ENCODE results near the gene TACR2.

- TF ChIP-seq CTCF (conservative IDR thresholded peaks at IDR 0.05 in 1 of 2, IDR thresholded peaks at IDR 0.05 in 1 of 2; ENCODE audit: extremely low read depth in 1 of 2, insufficient read depth in 1 of 2, low read depth in 1 of 2, low read length in 2 of 2) (no peak), EZH2 (IDR thresholded peaks at IDR 0.05; ENCODE audit: borderline replicate concordance, low read length) (no peak)
Measured at GRCh38 chr10:69366738-69367137, 50.0 kb downstream of the TACR2 start.

Data from mammary epithelial cell (primary cell).